ENCODE results near the gene WSB2. TPM values are rescaled to one million over a fixed set of nuclear protein-coding genes. Genes with fewer than 3 reads are reported as not detected.

Gene WSB2
- total RNA-seq, 1 donor from 2014 or later = 46.0 TPM

- H3K36me3 Mint-ChIP-seq = peaks cover 15% of the 10 kb centered on the region
- TF ChIP-seq CTCF (conservative IDR thresholded peaks at IDR 0.05) = no peak
- H3K27ac Mint-ChIP-seq = no peak overlapping the region
- H3K27me3 Mint-ChIP-seq = no peaks in the 10 kb centered on the region
- DNase-seq (ENCODE audit: extremely low spot score, unreplicated experiment) = no peak
- H3K9me3 Mint-ChIP-seq = no peaks in the 10 kb centered on the region
- no peaks in the 10 kb centered on the region for H3K4me1 Mint-ChIP-seq (ENCODE audit: unreplicated experiment)
- H3K4me3 Mint-ChIP-seq = no peak overlapping the region
Measured at GRCh38 chr12:118070650-118071049, 9.7 kb upstream of the WSB2 start.

- H3K4me3 Mint-ChIP-seq = no peak overlapping the region
- H3K36me3 Mint-ChIP-seq = peaks cover 18% of the 10 kb centered on the region
- H3K4me1 Mint-ChIP-seq (ENCODE audit: unreplicated experiment) = peaks cover 12% of the 10 kb centered on the region
- no peak for DNase-seq (ENCODE audit: extremely low spot score, unreplicated experiment)
- no peaks in the 10 kb centered on the region for H3K9me3 Mint-ChIP-seq
- no peak overlapping the region for H3K27ac Mint-ChIP-seq
- no peaks in the 10 kb centered on the region for H3K27me3 Mint-ChIP-seq
- no peak for TF ChIP-seq CTCF (conservative IDR thresholded peaks at IDR 0.05)
Measured at GRCh38 chr12:118068445-118068844, 7.5 kb upstream of the WSB2 start.

GRCh38 chr12:118065380-118065779 lies 4.4 kb upstream of the WSB2 start:
- H3K9me3 Mint-ChIP-seq = no peaks in the 10 kb centered on the region
- H3K36me3 Mint-ChIP-seq = peaks cover 5% of the 10 kb centered on the region
- DNase-seq (ENCODE audit: extremely low spot score, unreplicated experiment) = no peak
- H3K4me3 Mint-ChIP-seq = peak overlapping the region; percentile 39
- H3K27me3 Mint-ChIP-seq = no peaks in the 10 kb centered on the region
- no peak for TF ChIP-seq CTCF (conservative IDR thresholded peaks at IDR 0.05)
- no peak overlapping the region for H3K27ac Mint-ChIP-seq
- peaks cover 23% of the 10 kb centered on the region for H3K4me1 Mint-ChIP-seq (ENCODE audit: unreplicated experiment)

- H3K27me3 Mint-ChIP-seq = no peaks in the 10 kb centered on the region
Measured at GRCh38 chr12:118064608-118065007, 3.6 kb upstream of the WSB2 start.

GRCh38 chr12:118063576-118064391 lies 2.8 kb upstream of the WSB2 start:
- Mint-ChIP-seq H3K27ac (peak overlapping the region; percentile 99), H3K36me3 (peaks cover 5% of the 10 kb centered on the region), H3K4me3 (peak overlapping the region; percentile 97), H3K4me1 (ENCODE audit: unreplicated experiment) (peaks cover 35% of the 10 kb centered on the region), H3K9me3 (no peaks in the 10 kb centered on the region), H3K27me3 (no peaks in the 10 kb centered on the region)
- no peak for DNase-seq (ENCODE audit: extremely low spot score, unreplicated experiment)
- TF ChIP-seq CTCF (conservative IDR thresholded peaks at IDR 0.05) = no peak

More at GRCh38 chr12:118064608-118065007, 3.6 kb upstream of the WSB2 start:
- Mint-ChIP-seq H3K27ac (peak overlapping the region; percentile 99), H3K4me1 (ENCODE audit: unreplicated experiment) (peaks cover 30% of the 10 kb centered on the region), H3K9me3 (no peaks in the 10 kb centered on the region), H3K36me3 (peaks cover 5% of the 10 kb centered on the region), H3K4me3 (peak overlapping the region; percentile 97)
- DNase-seq (ENCODE audit: extremely low spot score, unreplicated experiment) = no peak
- TF ChIP-seq CTCF (conservative IDR thresholded peaks at IDR 0.05) = peak; percentile 46

Data from type B pancreatic cell (in vitro differentiated cells).